Mesendoderm (in vitro differentiated cells): ENCODE data around the gene LENG1.
"Not testable (repeated sequence)": the region's sequence is repeated elsewhere in the genome, so short reads cannot be mapped to it uniquely, and the experiment has no call there.

Experiments
- DNase-seq: peaks from one replicate; pipeline ENCODE4 v3.0.0; 2013
- H2AK5ac ChIP-seq: 2 replicates; pipeline ENCODE4 v1.6.1; 2013; ENCODE audit warnings: low read length, inconsistent platforms
- H2BK120ac ChIP-seq: 2 replicates; pipeline ENCODE4 v1.6.1; 2013; ENCODE audit warnings: low read depth, mild to moderate bottlenecking, low read length, moderate library complexity, mixed read lengths
- H2BK15ac ChIP-seq: replicated peaks from 2 replicates; pipeline ENCODE4 v1.6.1; 2013; ENCODE audit warnings: low read depth, mild to moderate bottlenecking, moderate library complexity
- H2BK5ac ChIP-seq: 2 replicates; pipeline ENCODE4 v1.6.1; 2013; ENCODE audit warnings: low read length, inconsistent platforms
- H3K18ac ChIP-seq: 2 replicates; pipeline ENCODE4 v1.6.1; 2013; ENCODE audit warnings: mild to moderate bottlenecking, low read length, mixed read lengths
- H3K23ac ChIP-seq: one replicate; pipeline ENCODE4 v1.6.1; 2013; ENCODE audit warnings: low read length
- H3K27ac ChIP-seq: 2 replicates; pipeline ENCODE4 v1.5.1; 2013; ENCODE audit warnings: low read depth, mild to moderate bottlenecking, inconsistent platforms, low read length, moderate library complexity
- H3K27me3 ChIP-seq: 2 replicates; pipeline ENCODE4 v1.6.1; 2013; ENCODE audit warnings: low read length, control low read depth, mild to moderate bottlenecking, inconsistent platforms; ENCODE audit not compliant: insufficient read depth, poor library complexity
- H3K36me3 ChIP-seq: 2 replicates; pipeline ENCODE4 v1.6.1; 2013; ENCODE audit warnings: low read length, inconsistent platforms; ENCODE audit not compliant: control insufficient read depth, insufficient read depth
- H3K4ac ChIP-seq: one replicate; pipeline ENCODE4 v1.6.1; 2013; ENCODE audit warnings: low read depth, mild to moderate bottlenecking, low read length, moderate library complexity
- H3K4me1 ChIP-seq: 2 replicates; pipeline ENCODE4 v1.6.1; 2013; ENCODE audit warnings: low read depth, low read length, inconsistent platforms; ENCODE audit not compliant: control insufficient read depth
- H3K4me2 ChIP-seq: 2 replicates; pipeline ENCODE4 v1.6.1; 2013; ENCODE audit warnings: low read length
- H3K4me3 ChIP-seq: 2 replicates; pipeline ENCODE4 v1.5.1; 2013; ENCODE audit warnings: mild to moderate bottlenecking, low read length
- H3K56ac ChIP-seq: one replicate; pipeline ENCODE4 v1.6.1; 2013; ENCODE audit warnings: low read length
- H3K79me1 ChIP-seq: 2 replicates; pipeline ENCODE4 v1.6.1; 2013; ENCODE audit warnings: low read length, inconsistent platforms
- H3K79me2 ChIP-seq: 2 replicates; pipeline ENCODE4 v1.6.1; 2013; ENCODE audit warnings: mild to moderate bottlenecking, low read length; ENCODE audit not compliant: control insufficient read depth, insufficient read depth
- H3K9ac ChIP-seq: 2 replicates; pipeline ENCODE4 v1.6.1; 2013; ENCODE audit warnings: low read length, inconsistent platforms
- H4K5ac ChIP-seq: one replicate; pipeline ENCODE4 v1.6.1; 2013; ENCODE audit warnings: low read length
- H4K8ac ChIP-seq: one replicate; pipeline ENCODE4 v1.6.1; 2013; ENCODE audit warnings: low read depth, mild to moderate bottlenecking, control low read depth, low read length, moderate library complexity
- WGBS: extraction: QIAGEN DNeasy Blood & Tissue Kit; methylation state at CpG from one replicate; pipeline ENCODE4 v1.1.7; 2013; ENCODE audit warnings: low lambda C conversion rate, missing lambda C conversion rate; ENCODE audit not compliant: insufficient coverage; ENCODE audit errors: extremely low coverage; 5-methylcytosine and 5-hydroxymethylcytosine counted together

The LENG1 gene

DNA sequence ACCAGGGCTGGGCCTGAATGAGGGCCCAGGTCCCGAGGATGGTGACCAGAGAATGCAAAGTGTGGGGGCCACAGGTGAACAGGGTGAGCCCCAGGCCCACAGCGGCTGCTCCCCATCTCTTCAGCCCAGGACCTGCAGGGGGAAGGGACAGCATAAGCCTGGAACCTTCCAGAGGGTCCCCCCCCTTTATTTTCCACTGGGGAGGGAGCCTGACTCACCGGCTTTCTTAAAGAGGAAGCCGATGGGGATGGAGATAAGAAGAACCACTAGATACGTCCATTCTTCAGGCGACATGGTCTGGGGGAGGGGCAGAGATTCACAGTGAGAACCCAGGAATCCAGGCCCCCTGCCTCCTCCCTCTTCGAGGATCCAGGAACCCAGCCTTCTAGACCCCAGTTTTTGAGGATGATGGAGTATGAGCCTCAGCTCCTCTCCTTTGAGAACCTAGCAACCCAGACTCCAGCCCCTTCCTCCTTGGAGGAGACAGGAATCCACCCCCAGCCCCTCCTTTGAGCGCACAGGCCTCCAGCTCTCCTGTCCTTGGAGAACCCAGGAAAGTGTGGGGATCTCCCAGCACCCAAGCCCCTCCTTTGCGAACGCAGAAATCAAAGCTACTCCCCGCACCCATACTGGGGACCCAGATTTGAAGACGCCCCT lies 28.8 kb upstream of the LENG1 start:
- no peak overlapping the region for H2BK15ac ChIP-seq
- H3K79me1 ChIP-seq = peaks cover 27% of the 10 kb centered on the region

DNA sequence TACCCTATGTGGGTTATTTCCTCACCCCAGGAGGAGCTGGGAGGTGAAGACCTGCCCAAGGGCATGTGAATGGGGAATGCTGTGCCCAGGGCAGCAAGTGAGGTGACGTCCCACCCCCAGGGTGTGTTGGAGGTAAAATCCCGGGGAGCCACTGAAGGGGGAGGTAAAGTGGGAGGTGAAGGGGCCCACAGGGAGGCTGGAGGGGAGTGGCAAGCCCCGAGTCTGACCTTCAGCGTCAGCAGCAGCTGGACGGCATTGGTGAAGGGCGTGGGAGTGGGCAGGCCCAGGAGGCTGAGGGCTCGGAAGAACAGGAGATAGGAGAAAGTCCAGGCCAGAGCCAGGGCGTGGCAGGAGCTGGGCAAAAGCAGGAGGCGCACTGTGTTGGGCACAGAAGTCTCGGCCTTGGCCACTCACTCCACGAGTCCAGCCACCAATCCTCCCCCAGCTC lies 27.4 kb upstream of the LENG1 start:
- H3K79me1 ChIP-seq = peaks cover 17% of the 10 kb centered on the region
- H3K4me1 ChIP-seq = peaks cover under 1% of the 10 kb centered on the region
- peak overlapping the region; percentile 67 for H3K56ac ChIP-seq
- H2BK120ac ChIP-seq = no peak overlapping the region
- H3K79me2 ChIP-seq = peaks cover 15% of the 10 kb centered on the region
- peaks cover 4% of the 10 kb centered on the region for H3K36me3 ChIP-seq
- H4K8ac ChIP-seq = no peak overlapping the region
- WGBS = no CpG with 5 or more reads among the region's 11 CpGs
- H2BK15ac ChIP-seq = no peak overlapping the region
- no peak overlapping the region for H3K27ac ChIP-seq
- H3K4ac ChIP-seq = no peak overlapping the region
- H2AK5ac ChIP-seq = no peak overlapping the region
- peak overlapping the region; percentile 33 for H3K9ac ChIP-seq
- no peak overlapping the region for H3K4me2 ChIP-seq
- H3K27me3 ChIP-seq = no peaks in the 10 kb centered on the region
- H3K4me3 ChIP-seq = no peak overlapping the region
- no peak overlapping the region for H3K18ac ChIP-seq
- DNase-seq = no peak
- no peak overlapping the region for H4K5ac ChIP-seq
- no peak overlapping the region for H2BK5ac ChIP-seq
- H3K23ac ChIP-seq = no peak overlapping the region

More for the DNA sequence above, 28.8 kb upstream of the LENG1 start:
- Histone ChIP-seq H3K56ac (peak overlapping the region; percentile 87), H3K4me2 (peak overlapping the region; percentile 90), H3K4ac (peak overlapping the region; percentile 86), H3K27ac (peak overlapping the region; percentile 96), H2BK120ac (no peak overlapping the region), H3K79me2 (peaks cover 25% of the 10 kb centered on the region), H2BK5ac (no peak overlapping the region), H3K4me1 (peaks cover 3% of the 10 kb centered on the region), H3K4me3 (peak overlapping the region; percentile 52), H3K9ac (peak overlapping the region; percentile 80), H3K23ac (no peak overlapping the region), H3K18ac (peak overlapping the region; percentile 85), H4K5ac (no peak overlapping the region), H3K36me3 (peaks cover 6% of the 10 kb centered on the region), H4K8ac (no peak overlapping the region), H3K27me3 (no peaks in the 10 kb centered on the region), H2AK5ac (no peak overlapping the region)
- peak; percentile 62 for DNase-seq
- no CpG with 5 or more reads among the region's 12 CpGs for WGBS

DNA sequence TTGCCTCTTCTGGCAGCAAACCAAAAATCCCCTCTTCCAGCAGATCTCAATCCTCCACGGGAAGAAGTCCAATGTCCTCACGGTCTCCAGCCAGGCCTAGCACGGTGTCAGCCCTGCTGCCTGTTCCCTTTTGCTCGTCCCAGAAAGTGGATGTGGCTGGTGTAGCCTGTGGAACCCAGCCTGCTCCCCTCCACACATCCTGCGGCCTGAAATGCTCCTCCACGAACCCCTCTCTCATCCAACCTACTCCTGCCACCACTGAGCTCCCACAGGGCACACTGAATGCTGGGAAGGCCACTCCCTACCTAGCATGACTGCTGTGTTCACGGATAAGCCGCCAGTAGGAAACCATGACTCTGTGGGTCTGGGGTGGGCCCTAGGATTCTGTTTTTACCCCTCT lies 26.8 kb upstream of the LENG1 start:
- Histone ChIP-seq H2AK5ac (no peak overlapping the region), H3K4me1 (no peaks in the 10 kb centered on the region), H3K4me3 (no peak overlapping the region), H3K4me2 (no peak overlapping the region), H4K5ac (no peak overlapping the region), H3K23ac (no peak overlapping the region), H2BK15ac (no peak overlapping the region), H3K27me3 (no peaks in the 10 kb centered on the region), H3K18ac (no peak overlapping the region), H3K4ac (no peak overlapping the region), H3K9ac (no peak overlapping the region), H3K27ac (no peak overlapping the region), H3K79me2 (peaks cover 13% of the 10 kb centered on the region), H3K36me3 (peaks cover 4% of the 10 kb centered on the region), H2BK5ac (no peak overlapping the region), H4K8ac (no peak overlapping the region), H3K56ac (no peak overlapping the region), H2BK120ac (no peak overlapping the region), H3K79me1 (peaks cover 17% of the 10 kb centered on the region)
- WGBS = no CpG with 5 or more reads among the region's 8 CpGs
- no peak for DNase-seq

DNA sequence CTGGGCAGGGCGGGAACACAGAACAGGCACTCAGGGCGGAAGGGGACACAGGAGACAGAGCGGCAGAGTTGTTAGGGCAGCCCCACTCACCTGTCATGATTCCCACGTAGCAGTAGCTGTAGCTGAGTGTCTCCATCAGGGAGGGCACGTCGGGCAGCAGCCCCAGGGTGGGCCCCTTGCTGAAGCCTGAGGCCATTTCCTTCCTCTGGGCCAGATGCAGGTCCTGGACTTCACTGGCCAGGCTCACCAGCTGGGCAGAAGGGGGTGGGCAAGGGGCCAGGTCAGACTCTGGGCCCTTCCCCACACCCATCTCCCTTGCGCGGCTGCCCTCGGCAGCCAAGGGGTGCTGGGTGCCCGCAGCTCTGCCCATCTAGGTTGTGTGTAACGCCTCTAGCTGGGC lies 23.9 kb upstream of the LENG1 start:
- Histone ChIP-seq H4K5ac (no peak overlapping the region), H3K18ac (no peak overlapping the region), H3K36me3 (peaks cover 4% of the 10 kb centered on the region), H3K9ac (no peak overlapping the region), H3K27ac (no peak overlapping the region), H4K8ac (no peak overlapping the region), H3K27me3 (no peaks in the 10 kb centered on the region), H2AK5ac (no peak overlapping the region), H3K79me1 (peaks cover 17% of the 10 kb centered on the region), H3K79me2 (peaks cover 10% of the 10 kb centered on the region), H3K4me3 (no peak overlapping the region), H2BK120ac (no peak overlapping the region), H3K4me1 (no peaks in the 10 kb centered on the region), H3K23ac (no peak overlapping the region), H3K56ac (no peak overlapping the region), H2BK15ac (no peak overlapping the region), H2BK5ac (no peak overlapping the region), H3K4me2 (no peak overlapping the region), H3K4ac (no peak overlapping the region)
- no CpG with 5 or more reads among the region's 11 CpGs for WGBS
- no peak for DNase-seq

DNA sequence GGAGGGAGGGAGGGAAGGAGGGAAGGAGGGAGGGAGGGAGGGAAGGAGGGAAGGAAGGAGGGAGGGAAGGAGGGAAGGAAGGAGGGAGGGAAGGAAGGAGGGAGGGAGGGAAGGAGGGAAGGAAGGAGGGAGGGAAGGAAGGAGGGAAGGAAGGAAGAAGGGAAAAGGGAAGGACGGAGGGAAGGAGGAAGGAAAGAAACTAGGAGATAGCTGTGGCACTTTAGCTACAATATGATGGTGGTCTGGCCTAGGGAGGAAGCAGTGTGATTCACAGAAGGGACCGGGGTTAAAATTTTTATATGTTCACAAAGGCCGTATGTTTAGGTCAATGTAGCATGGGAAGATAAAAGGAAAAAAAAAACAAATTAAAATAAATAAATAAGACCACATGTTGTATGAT lies 22.4 kb upstream of the LENG1 start:
- H3K4me2 ChIP-seq, H2BK120ac ChIP-seq, H3K4ac ChIP-seq, H3K79me1 ChIP-seq, H3K36me3 ChIP-seq, H3K9ac ChIP-seq, H3K4me1 ChIP-seq, H3K56ac ChIP-seq, H3K27me3 ChIP-seq, H4K5ac ChIP-seq, H3K18ac ChIP-seq, H3K4me3 ChIP-seq, H4K8ac ChIP-seq, H3K23ac ChIP-seq, DNase-seq, H2AK5ac ChIP-seq, H3K79me2 ChIP-seq, H2BK15ac ChIP-seq, H2BK5ac ChIP-seq, H3K27ac ChIP-seq: not testable (repeated sequence)
- WGBS = no CpG with 5 or more reads among the region's 3 CpGs

DNA sequence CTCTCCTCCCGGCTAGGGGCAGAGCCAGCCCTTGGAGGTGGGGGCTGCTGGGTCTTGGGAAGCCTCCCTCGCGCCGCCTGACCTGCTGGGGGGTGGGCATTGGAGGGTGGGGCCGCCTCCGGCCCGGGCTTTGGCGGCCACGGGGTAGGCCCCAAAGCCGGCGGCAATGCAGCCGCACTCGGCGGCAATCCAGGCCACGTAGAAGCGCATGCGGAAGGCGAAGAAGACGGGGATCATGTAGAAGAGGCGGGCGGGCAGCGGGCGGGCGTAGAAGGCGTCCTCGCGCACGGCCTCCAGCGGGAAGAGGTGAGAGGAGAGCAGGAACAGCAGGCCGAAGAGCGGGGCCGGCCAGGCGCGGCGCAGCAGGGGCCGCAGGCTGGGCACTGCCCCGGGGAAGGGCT lies 21.2 kb upstream of the LENG1 start:
- Histone ChIP-seq H3K4me3 (no peak overlapping the region), H3K4ac (no peak overlapping the region), H3K27ac (no peak overlapping the region), H3K79me2 (no peaks in the 10 kb centered on the region), H4K5ac (no peak overlapping the region), H2BK120ac (no peak overlapping the region), H2BK5ac (no peak overlapping the region), H3K79me1 (no peaks in the 10 kb centered on the region), H3K4me2 (no peak overlapping the region), H3K23ac (no peak overlapping the region), H3K27me3 (no peaks in the 10 kb centered on the region), H4K8ac (no peak overlapping the region), H3K18ac (no peak overlapping the region), H3K56ac (no peak overlapping the region), H3K4me1 (no peaks in the 10 kb centered on the region), H3K36me3 (peaks cover 8% of the 10 kb centered on the region), H2BK15ac (no peak overlapping the region), H3K9ac (no peak overlapping the region), H2AK5ac (no peak overlapping the region)
- no CpG with 5 or more reads among the region's 37 CpGs for WGBS
- no peak for DNase-seq
